Measurements from ENCODE around the gene RAP2A. TPM values are rescaled to one million over a fixed set of nuclear protein-coding genes. Genes with fewer than 3 reads are reported as not detected.

RAP2A gene
- total RNA-seq, 2 experiments from 2014 or later: 39.2 to 45.2 TPM

GRCh38 chr13:97401421-97401820, 32.5 kb upstream of the RAP2A start:
- CTCF ChIA-PET: no interaction called here
- H3K9me3 Mint-ChIP-seq (ENCODE audit: low read depth): no peaks in the 10 kb centered on the region
- DNase-seq (no peak), ATAC-seq (no peak)
- peaks cover 3% of the 10 kb centered on the region for H3K36me3 Mint-ChIP-seq
- no peak overlapping the region for H3K27ac Mint-ChIP-seq
- no peaks in the 10 kb centered on the region for H3K4me1 Mint-ChIP-seq
- no peak overlapping the region for H3K4me3 Mint-ChIP-seq
- peaks cover 22% of the 10 kb centered on the region for H3K27me3 Mint-ChIP-seq

DNA sequence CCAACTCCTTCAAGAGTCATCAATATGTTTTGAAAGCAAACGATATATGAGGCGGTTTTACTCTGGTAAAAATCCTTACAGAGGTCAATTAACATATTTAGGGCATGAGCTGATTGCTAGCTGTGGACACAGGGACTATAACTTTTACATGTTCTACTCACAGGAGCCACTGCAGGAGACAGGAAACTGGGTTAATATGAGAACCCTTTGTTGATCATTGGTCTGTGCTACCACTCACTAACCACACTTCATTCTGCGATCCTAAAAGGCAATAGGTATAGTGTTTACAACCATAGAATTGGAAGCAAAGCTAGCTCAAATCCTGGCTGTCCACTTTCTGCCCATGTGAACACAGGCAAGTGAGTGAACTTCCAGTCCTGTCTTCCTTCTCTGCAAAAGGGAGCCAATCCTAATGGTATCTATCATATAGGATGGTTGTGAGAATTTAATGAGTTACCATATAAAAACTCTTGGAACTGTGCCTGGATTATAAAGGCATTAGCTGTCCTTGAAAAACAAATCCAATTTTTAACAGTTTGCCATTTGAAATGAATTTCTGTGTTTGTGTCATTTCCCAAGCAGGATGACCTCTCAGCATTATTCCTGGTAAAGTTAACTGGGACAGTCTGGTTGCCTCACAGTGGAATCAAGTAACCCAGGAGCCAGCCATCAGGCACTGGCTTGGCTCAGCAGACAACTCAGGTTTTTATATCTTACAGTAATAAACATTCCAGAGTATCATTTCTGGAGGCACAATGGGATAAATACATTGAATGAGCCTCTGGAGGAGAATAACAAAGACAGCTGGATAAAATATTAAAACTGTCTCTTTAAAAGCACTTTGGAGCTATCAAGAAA, 29.8 kb upstream of the RAP2A start:
- CTCF ChIA-PET: interaction anchor here (1.4 kb wide), 1 partner anchor 294 kb away, joined by 3 read pairs; no protein-coding TSS in a partner anchor
- H3K27me3 Mint-ChIP-seq: peaks cover 34% of the 10 kb centered on the region
- no peak overlapping the region for H3K4me3 Mint-ChIP-seq
- H3K9me3 Mint-ChIP-seq (ENCODE audit: low read depth): no peaks in the 10 kb centered on the region
- no peak overlapping the region for H3K27ac Mint-ChIP-seq
- H3K36me3 Mint-ChIP-seq: peaks cover 3% of the 10 kb centered on the region
- DNase-seq: no peak
- ATAC-seq: no peak
- H3K4me1 Mint-ChIP-seq: no peaks in the 10 kb centered on the region

DNA sequence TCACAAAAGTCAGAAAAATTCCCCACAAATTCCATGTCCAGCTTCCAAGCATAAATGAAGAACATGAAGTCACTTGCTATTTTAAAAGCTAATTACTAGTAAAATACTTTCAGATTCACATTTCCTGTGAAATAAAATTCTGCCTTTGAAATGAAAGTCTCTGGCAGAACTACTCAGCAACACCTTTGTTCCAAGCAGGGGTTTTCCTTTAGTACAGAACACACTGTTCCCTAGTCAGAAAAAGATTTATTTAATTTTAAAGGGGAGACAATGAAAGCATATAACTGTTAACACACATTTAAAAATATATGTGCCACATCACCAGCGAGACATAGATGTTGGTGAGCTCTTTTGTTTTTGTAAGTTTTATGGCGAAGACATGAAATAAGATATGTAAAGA, 26.4 kb upstream of the RAP2A start:
- no peak overlapping the region for H3K27ac Mint-ChIP-seq
- CTCF ChIA-PET: no interaction called here
- no peaks in the 10 kb centered on the region for H3K4me1 Mint-ChIP-seq
- DNase-seq (no peak), ATAC-seq (no peak)
- H3K9me3 Mint-ChIP-seq (ENCODE audit: low read depth): no peaks in the 10 kb centered on the region
- peaks cover 29% of the 10 kb centered on the region for H3K27me3 Mint-ChIP-seq
- H3K4me3 Mint-ChIP-seq: no peak overlapping the region
- no peaks in the 10 kb centered on the region for H3K36me3 Mint-ChIP-seq

DNA sequence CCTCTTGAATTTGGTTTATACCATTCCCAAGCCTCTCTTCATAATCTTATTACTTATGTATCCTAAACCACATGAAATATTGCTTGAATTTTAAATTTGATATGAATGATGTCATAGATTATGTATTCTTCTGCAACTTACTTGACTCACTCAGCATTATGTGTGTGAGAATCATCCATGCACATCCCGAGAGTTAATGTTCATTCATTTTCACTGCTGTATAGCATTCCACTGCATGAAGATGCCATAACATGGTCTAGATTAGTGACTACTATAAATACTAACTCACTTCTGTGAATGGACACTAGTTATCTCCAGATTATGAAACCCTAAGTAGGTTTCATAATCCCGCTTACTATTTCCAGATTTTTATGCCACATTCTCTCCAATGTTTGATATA, 25.0 kb upstream of the RAP2A start:
- no peaks in the 10 kb centered on the region for H3K4me1 Mint-ChIP-seq
- no peak overlapping the region for H3K27ac Mint-ChIP-seq
- H3K4me3 Mint-ChIP-seq: no peak overlapping the region
- no peak for ATAC-seq
- H3K9me3 Mint-ChIP-seq (ENCODE audit: low read depth): no peaks in the 10 kb centered on the region
- peaks cover 21% of the 10 kb centered on the region for H3K27me3 Mint-ChIP-seq
- H3K36me3 Mint-ChIP-seq: no peaks in the 10 kb centered on the region
- DNase-seq: no peak
- CTCF ChIA-PET: no interaction called here

DNA sequence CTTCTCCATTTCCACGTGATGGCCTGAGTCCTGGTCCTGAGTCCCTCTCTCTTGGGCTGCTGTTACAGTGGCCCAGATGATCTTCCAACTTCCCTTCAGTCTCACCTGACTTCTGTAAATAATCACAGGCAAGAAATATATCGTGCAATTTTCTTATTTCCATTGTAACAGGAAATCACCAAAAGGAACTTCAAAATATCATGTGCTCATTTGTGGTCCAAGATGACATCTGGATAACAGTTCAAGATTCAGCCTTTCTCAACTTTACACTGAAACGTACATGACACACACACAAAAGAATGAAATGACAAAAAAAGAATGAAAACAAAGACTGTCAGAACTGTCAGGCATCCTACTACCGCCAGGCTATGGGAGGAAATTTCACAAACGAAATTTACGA, 22.0 kb upstream of the RAP2A start:
- Mint-ChIP-seq H3K4me1 (no peaks in the 10 kb centered on the region), H3K27ac (no peak overlapping the region), H3K9me3 (ENCODE audit: low read depth) (no peaks in the 10 kb centered on the region), H3K4me3 (no peak overlapping the region), H3K27me3 (peaks cover 15% of the 10 kb centered on the region), H3K36me3 (no peaks in the 10 kb centered on the region)
- ATAC-seq: no peak
- no peak for DNase-seq
- CTCF ChIA-PET: interaction anchor here (0.6 kb wide), 1 partner anchor 76 kb away, joined by 3 read pairs; no protein-coding TSS in a partner anchor

GRCh38 chr13:97413694-97414093, 20.3 kb upstream of the RAP2A start:
- ATAC-seq: no peak
- no peak for DNase-seq

GRCh38 chr13:97414392-97414791, 19.6 kb upstream of the RAP2A start:
- Mint-ChIP-seq H3K36me3 (no peaks in the 10 kb centered on the region), H3K9me3 (ENCODE audit: low read depth) (no peaks in the 10 kb centered on the region), H3K4me3 (no peak overlapping the region), H3K4me1 (no peaks in the 10 kb centered on the region), H3K27ac (no peak overlapping the region), H3K27me3 (peaks cover 7% of the 10 kb centered on the region)
- no peak for DNase-seq
- ATAC-seq: no peak
- CTCF ChIA-PET: no interaction called here

More at GRCh38 chr13:97413694-97414093, 20.3 kb upstream of the RAP2A start:
- no peaks in the 10 kb centered on the region for H3K36me3 Mint-ChIP-seq
- CTCF ChIA-PET: no interaction called here
- peaks cover 10% of the 10 kb centered on the region for H3K27me3 Mint-ChIP-seq
- no peaks in the 10 kb centered on the region for H3K9me3 Mint-ChIP-seq (ENCODE audit: low read depth)
- H3K27ac Mint-ChIP-seq: no peak overlapping the region
- no peak overlapping the region for H3K4me3 Mint-ChIP-seq
- no peaks in the 10 kb centered on the region for H3K4me1 Mint-ChIP-seq

- Mint-ChIP-seq H3K4me1 (no peaks in the 10 kb centered on the region), H3K4me3 (no peak overlapping the region), H3K9me3 (ENCODE audit: low read depth) (no peaks in the 10 kb centered on the region), H3K36me3 (no peaks in the 10 kb centered on the region), H3K27me3 (peaks cover 8% of the 10 kb centered on the region), H3K27ac (no peak overlapping the region)
- DNase-seq: no peak
- CTCF ChIA-PET: no interaction called here
- ATAC-seq: no peak
Measured at GRCh38 chr13:97417698-97418097, 16.3 kb upstream of the RAP2A start.

GRCh38 chr13:97422118-97423054, 11.6 kb upstream of the RAP2A start:
- ATAC-seq (no peak), DNase-seq (no peak)
- Mint-ChIP-seq H3K36me3 (no peaks in the 10 kb centered on the region), H3K9me3 (ENCODE audit: low read depth) (no peaks in the 10 kb centered on the region), H3K27ac (no peak overlapping the region), H3K4me1 (no peaks in the 10 kb centered on the region), H3K27me3 (peaks cover 10% of the 10 kb centered on the region), H3K4me3 (no peak overlapping the region)
- CTCF ChIA-PET: interaction anchor here (1.3 kb wide), 1 partner anchor 9 kb away, joined by 3 read pairs; no protein-coding TSS in a partner anchor

- Mint-ChIP-seq H3K27me3 (peaks cover 14% of the 10 kb centered on the region), H3K27ac (no peak overlapping the region), H3K4me1 (no peaks in the 10 kb centered on the region), H3K36me3 (no peaks in the 10 kb centered on the region), H3K9me3 (ENCODE audit: low read depth) (no peaks in the 10 kb centered on the region), H3K4me3 (no peak overlapping the region)
- CTCF ChIA-PET: no interaction called here
- DNase-seq: no peak
- ATAC-seq: no peak
Measured at GRCh38 chr13:97423300-97424045, 10.5 kb upstream of the RAP2A start.

DNA sequence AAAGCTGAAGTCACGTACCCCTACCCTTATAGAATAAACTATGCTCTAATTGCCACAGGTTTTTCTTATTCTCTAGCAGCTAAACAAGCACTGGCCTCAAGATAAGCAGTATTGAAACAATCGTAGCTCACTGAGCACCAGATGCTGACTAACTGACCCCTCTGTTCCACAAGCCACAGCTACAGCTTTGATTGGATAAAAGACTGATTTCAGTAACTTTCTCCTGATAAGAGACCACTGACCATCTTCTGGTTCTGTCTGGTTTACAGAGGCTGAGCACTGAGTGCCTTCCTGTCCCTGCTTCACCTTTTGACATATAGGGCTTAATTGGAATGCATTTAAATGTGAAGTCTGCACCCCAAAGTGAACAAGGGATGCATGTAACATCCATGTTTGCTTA, 8.4 kb upstream of the RAP2A start:
- CTCF ChIA-PET: no interaction called here
- Mint-ChIP-seq H3K4me1 (peaks cover 4% of the 10 kb centered on the region), H3K9me3 (ENCODE audit: low read depth) (no peaks in the 10 kb centered on the region), H3K36me3 (peaks cover 1% of the 10 kb centered on the region), H3K4me3 (no peak overlapping the region), H3K27me3 (peaks cover 22% of the 10 kb centered on the region), H3K27ac (no peak overlapping the region)
- DNase-seq (no peak), ATAC-seq (no peak)

- CTCF ChIA-PET: no interaction called here
- H3K36me3 Mint-ChIP-seq: peaks cover 1% of the 10 kb centered on the region
- peaks cover 21% of the 10 kb centered on the region for H3K27me3 Mint-ChIP-seq
- no peak overlapping the region for H3K4me3 Mint-ChIP-seq
- ATAC-seq (no peak), DNase-seq (no peak)
- no peak overlapping the region for H3K27ac Mint-ChIP-seq
- peaks cover 11% of the 10 kb centered on the region for H3K4me1 Mint-ChIP-seq
- no peaks in the 10 kb centered on the region for H3K9me3 Mint-ChIP-seq (ENCODE audit: low read depth)
Measured at GRCh38 chr13:97426695-97427094, 7.3 kb upstream of the RAP2A start.

- no peak for ATAC-seq
- H3K9me3 Mint-ChIP-seq (ENCODE audit: low read depth): no peaks in the 10 kb centered on the region
- H3K4me1 Mint-ChIP-seq: peaks cover 16% of the 10 kb centered on the region
- no peak overlapping the region for H3K4me3 Mint-ChIP-seq
- peaks cover 18% of the 10 kb centered on the region for H3K27me3 Mint-ChIP-seq
- CTCF ChIA-PET: interaction anchor here (1.0 kb wide), 1 partner anchor 43 kb away, joined by 3 read pairs; no protein-coding TSS in a partner anchor
- H3K27ac Mint-ChIP-seq: no peak overlapping the region
- DNase-seq: no peak
- peaks cover 1% of the 10 kb centered on the region for H3K36me3 Mint-ChIP-seq
Measured at GRCh38 chr13:97429681-97430081, 4.3 kb upstream of the RAP2A start.
